ENCODE data around the gene MPPED1.
A peak's percentile ranks its signal among the peaks of the same experiment; 100 is the strongest.

Gene MPPED1

GRCh38 chr22:43449831-43450225 is 38.0 kb downstream of the MPPED1 start:
- no peak for DNase-seq

GRCh38 chr22:43451371-43452050 is 39.7 kb downstream of the MPPED1 start:
- no peak for DNase-seq

GRCh38 chr22:43455846-43456245 is 44.0 kb downstream of the MPPED1 start:
- DNase-seq: peak; percentile 3

GRCh38 chr22:43457002-43457401 is 45.2 kb downstream of the MPPED1 start:
- DNase-seq: no peak

GRCh38 chr22:43462701-43463100 is 50.9 kb downstream of the MPPED1 start:
- no peak for DNase-seq

GRCh38 chr22:43464809-43465208 is 53.0 kb downstream of the MPPED1 start:
- DNase-seq: peak; percentile 1

- DNase-seq: peak; percentile 18
Measured at GRCh38 chr22:43465291-43466015, 53.6 kb downstream of the MPPED1 start.

GRCh38 chr22:43466710-43467109 is 54.9 kb downstream of the MPPED1 start:
- no peak for DNase-seq

GRCh38 chr22:43467216-43467940 is 55.6 kb downstream of the MPPED1 start:
- DNase-seq: peak; percentile 47

GRCh38 chr22:43470253-43470652 is 58.4 kb downstream of the MPPED1 start:
- DNase-seq: no peak

- peak; percentile 2 for DNase-seq
Measured at GRCh38 chr22:43470941-43471585, 59.2 kb downstream of the MPPED1 start.

- peak; percentile 12 for DNase-seq
Measured at GRCh38 chr22:43471606-43472135, 59.9 kb downstream of the MPPED1 start.

- peak; percentile 8 for DNase-seq
Measured at GRCh38 chr22:43473031-43473430, 61.2 kb downstream of the MPPED1 start.

- peak; percentile 18 for DNase-seq
Measured at GRCh38 chr22:43473441-43473840, 61.6 kb downstream of the MPPED1 start.

- peak; percentile 10 for DNase-seq
Measured at GRCh38 chr22:43474161-43475101, 62.6 kb downstream of the MPPED1 start.

GRCh38 chr22:43475549-43476076 is 63.8 kb downstream of the MPPED1 start:
- DNase-seq: no peak

GRCh38 chr22:43476341-43476740 is 64.5 kb downstream of the MPPED1 start:
- peak; percentile 23 for DNase-seq

- peak; percentile 20 for DNase-seq
Measured at GRCh38 chr22:43476751-43477725, 65.2 kb downstream of the MPPED1 start.

- DNase-seq: peak; percentile 6
Measured at GRCh38 chr22:43477966-43478365, 66.2 kb downstream of the MPPED1 start.

GRCh38 chr22:43478621-43479300 is 66.9 kb downstream of the MPPED1 start:
- peak; percentile 10 for DNase-seq
